T-helper 2 cell treated with Interferon-gamma antibody and Interleukin-4, amounts not matched to agents 100 ng/mL and 5 ng/mL, for 36 hours (primary cell): ENCODE results near the gene CYP20A1. TPM values are rescaled to one million over a fixed set of nuclear protein-coding genes. Genes with fewer than 3 reads are reported as not detected.
"Not testable (repeated sequence)": the region's sequence is repeated elsewhere in the genome, so short reads cannot be mapped to it uniquely, and the experiment has no call there.

Source experiments
- intact Hi-C: fragments of 100-400 bp; cut with micrococcal nuclease; formaldehyde crosslinking; loops from one replicate; pipeline ENCODE4 v1.15.1; 2023
- total RNA-seq: library from RNA; stranded (reverse); gene quantifications from 2 replicates; pipeline ENCODE4 v1.2.3, GENCODE V29; 2022

Gene CYP20A1, protein sequence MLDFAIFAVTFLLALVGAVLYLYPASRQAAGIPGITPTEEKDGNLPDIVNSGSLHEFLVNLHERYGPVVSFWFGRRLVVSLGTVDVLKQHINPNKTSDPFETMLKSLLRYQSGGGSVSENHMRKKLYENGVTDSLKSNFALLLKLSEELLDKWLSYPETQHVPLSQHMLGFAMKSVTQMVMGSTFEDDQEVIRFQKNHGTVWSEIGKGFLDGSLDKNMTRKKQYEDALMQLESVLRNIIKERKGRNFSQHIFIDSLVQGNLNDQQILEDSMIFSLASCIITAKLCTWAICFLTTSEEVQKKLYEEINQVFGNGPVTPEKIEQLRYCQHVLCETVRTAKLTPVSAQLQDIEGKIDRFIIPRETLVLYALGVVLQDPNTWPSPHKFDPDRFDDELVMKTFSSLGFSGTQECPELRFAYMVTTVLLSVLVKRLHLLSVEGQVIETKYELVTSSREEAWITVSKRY
- 23.7 and 25.1 TPM in 2 replicates for total RNA-seq

DNA sequence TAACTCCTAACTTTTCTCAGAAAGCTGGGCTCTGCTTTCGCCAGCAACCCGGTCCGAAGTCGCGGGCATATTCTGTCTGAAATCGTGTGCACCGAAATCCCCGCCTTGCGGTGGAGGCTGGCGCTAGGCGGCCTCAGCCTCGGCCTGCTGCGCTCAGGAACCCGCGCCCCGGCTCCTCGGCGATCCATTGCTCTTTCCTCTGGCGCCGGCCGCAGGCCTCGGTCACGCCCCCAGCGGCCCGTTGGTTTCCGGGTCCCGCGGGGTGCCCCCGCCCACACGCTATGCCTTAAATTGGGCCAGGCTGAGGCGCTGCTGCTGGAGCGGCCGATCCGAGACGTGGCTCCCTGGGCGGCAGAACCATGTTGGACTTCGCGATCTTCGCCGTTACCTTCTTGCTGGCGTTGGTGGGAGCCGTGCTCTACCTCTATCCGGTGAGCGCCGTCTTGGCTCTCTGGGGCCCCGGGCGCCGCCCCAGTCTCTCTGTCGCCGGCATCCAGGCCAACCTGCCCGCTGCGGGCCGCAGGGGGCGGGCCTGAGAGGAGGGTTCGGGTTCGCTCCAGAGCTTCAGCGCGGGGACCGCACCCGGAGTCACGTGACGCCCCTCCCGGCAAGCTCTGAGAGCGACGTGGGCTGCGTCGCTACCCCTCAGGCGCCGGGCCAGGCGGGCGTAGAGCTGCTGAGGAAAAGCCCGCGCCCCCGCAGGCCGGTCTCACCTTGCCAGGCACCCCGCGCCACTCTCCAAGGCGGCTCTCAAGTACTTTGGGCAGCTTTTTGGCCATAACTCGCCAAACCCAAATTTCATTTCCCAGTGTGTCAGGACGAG lies at the start of gene CYP20A1:
TSS of gene CYP20A1 (plus strand) at position 315 of the 823 bp plus-strand sequence. CDS start at position 360, 45 bp downstream.
- intact Hi-C loops: loop anchor here (1.0 to 10.0 kb wide), 11 partner anchors 89 to 1207 kb away; partner anchors contain the start of genes ABI2, BMPR2, CD28 and FAM117B

DNA sequence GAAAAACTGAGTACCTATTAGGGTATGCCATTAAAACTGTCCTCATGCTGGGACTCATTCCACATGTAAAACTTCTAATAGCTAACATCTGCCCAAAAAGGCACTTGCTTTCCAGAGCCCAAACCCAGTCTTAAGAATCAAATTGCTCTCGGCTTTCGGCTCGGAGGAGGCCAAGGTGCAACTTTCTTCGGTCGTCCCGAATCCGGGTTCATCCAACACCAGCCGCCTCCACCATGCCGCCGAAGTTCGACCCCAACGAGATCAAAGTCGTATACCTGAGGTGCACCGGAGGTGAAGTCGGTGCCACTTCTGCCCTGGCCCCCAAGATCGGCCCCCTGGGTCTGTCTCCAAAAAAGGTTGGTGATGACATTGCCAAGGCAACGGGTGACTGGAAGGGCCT lies 48.3 kb upstream of the CYP20A1 start:
- intact Hi-C loops: not testable (repeated sequence)

DNA sequence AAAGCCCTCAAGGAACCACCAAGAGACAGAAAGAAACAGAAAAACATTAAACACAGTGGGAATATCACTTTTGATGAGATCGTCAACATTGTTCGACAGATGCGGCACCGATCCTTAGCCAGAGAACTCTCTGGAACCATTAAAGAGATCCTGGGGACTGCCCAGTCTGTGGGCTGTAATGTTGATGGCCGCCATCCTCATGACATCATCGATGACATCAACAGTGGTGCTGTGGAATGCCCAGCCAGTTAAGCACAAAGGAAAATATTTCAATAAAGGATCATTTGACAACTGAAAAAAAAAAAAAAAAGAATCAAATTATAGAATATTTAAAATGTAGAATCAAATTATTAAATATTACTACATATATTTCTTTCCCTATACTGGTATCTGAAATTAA lies 47.8 kb upstream of the CYP20A1 start:
- intact Hi-C loops: not testable (repeated sequence)

DNA sequence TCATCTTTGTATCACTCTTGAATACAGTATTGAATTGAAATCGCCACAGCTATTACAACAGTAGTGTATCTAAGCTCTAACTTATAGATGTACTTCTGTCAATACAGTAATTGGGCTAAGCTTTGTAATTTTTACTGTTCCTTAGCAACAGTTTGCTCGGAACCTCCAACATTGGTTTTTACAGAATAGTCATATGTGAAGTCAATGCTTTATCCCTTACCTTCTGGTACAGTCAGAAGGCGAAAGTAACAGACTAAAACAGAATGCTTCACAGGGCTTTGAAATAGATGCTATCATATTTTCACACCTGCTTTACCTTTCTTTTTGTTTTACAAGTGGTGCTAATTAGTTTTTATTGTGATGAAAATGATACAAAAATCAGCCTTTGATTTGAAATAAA lies 46.9 kb upstream of the CYP20A1 start:
- intact Hi-C loops: no loop called here

DNA sequence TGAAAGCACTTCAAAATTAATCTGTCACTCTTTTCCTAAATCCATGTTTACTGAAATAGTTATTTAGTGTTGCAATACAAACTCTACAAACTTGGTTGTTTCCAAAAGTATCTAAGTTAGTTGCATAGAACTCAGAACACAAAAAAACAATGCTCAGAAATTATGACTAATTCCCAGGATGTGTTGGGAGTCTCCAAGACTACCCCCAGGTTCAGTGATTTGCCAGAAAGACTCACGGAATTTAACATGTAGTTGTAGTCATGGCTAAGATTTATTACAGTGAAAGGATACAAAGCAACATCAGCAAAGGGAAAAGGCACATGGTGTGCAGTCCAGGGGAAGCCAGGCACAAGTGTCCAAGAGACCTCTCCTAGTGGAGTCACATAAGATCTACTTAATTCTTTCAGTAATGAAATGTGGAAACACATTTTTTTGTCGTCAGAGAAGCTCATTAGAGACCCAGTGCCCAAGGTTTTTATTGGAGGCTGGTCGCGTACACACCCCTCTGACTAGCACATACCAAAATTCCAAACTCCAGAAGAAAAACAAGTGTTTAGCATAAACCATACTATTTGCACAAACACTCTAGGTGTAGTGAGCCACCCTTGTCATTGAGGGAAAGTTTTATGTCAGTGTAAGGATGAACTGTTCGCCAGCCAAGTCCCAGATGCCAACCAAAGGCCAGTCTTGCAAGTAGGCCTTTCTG lies 43.3 kb upstream of the CYP20A1 start:
- intact Hi-C loops: no loop called here

DNA sequence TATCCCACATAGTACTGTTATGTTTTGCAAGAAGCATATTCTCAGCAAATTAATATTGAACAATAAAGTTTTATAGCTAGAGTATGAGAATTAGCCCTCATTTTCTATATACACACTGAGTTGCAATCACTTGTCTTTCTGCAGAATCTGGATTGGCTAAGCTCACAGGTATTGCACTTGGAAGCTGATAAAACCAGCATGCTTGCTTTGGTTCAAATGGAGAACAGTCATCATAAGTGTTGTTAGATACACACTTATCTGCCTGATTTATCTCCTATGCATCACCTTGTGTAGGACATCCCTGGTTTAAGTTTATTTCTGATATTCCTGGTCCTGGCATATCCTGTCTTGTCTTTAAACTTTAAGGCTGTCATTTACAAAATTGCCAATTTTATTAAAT lies 38.0 kb upstream of the CYP20A1 start:
- intact Hi-C loops: no loop called here

DNA sequence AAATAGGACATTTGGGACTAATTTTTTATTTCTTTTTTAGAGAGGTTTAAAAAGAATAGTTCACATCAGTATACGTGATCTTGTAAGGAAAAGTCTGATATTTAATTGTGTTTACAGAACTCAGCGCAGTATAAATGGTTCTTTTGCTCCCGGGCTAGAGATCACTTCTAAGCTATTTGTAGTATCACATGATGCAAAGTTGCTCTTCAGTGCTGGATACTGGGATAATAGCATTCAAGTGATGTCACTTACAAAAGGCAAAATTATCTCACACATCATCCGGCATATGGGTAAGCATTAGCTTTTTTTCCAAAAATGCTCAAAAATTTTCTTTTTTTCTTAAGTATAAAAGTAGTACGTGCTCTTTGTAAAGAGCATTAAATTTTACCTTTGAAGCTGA lies 37.4 kb upstream of the CYP20A1 start:
- intact Hi-C loops: no loop called here

DNA sequence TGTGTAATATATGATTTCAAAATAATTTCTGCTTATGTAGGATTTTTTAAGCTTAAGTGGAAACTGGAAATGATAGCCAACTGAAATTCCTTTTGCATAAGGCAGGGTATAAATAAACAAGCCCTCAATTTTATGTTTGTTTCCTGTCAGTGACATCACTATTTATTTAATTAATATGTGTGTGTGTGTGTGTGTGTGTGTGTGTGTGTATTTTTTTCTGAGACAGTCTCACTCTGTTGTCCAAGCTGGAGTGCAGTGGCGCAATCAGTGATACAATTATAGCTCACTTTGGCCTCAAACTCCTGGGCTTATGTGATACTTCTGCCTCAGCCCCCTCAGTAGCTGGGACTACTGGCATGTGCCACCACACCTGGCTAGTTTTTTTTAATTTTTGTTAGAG lies 29.3 kb upstream of the CYP20A1 start:
- intact Hi-C loops: no loop called here

DNA sequence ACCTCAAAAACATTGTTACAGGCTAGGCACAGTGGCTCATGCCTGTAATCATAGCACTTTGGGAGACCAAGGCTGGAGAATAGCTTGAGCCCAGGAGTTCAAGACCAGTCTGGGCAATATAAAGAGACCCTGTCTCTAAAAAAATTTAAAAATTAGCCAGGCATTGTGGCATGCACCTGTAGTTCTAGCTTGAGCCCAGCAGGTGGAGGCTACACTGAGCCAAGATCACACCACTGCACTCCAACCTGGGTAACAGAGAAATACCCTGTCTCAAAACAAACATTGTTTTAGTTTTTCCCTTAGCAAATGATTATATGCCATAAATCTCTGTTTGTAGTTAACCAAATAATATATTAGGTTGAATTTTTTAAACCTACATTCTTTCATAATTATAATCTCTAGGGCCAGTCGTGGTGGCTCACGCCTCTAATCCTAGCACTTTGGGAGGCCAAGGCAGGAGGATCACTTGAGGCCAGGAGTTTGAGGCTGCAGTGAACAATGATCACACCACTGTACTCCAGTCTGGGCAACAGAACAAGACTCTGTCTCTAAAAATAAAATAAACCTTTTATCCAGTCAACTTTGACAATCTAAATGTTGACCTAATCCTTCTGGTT lies 13.3 kb upstream of the CYP20A1 start:
- intact Hi-C loops: loop anchor here (1.0 to 5.0 kb wide), 2 partner anchors 229 to 592 kb away; no protein-coding TSS in a partner anchor

DNA sequence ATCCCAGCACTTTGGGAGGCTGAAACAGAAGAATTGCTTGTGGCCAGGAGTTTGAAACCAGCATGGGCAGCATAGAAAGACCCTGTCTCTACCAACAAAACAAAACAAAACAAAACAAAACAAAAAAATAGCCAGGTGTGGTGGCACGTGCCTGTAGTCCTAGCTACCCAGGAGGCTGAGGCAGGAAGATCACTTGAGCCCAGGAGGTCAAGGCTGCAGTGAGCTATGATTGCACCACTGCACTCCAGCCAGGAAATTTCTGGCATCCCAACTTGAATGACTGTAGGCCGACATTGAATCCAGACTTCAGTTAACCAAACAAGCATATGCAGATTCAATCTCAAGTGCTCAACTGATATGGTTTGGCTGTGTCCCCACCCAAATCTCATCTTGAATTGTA lies 9.1 kb upstream of the CYP20A1 start:
- intact Hi-C loops: loop anchor here (5.0 to 10.0 kb wide), 2 partner anchors 588 to 655 kb away; no protein-coding TSS in a partner anchor

DNA sequence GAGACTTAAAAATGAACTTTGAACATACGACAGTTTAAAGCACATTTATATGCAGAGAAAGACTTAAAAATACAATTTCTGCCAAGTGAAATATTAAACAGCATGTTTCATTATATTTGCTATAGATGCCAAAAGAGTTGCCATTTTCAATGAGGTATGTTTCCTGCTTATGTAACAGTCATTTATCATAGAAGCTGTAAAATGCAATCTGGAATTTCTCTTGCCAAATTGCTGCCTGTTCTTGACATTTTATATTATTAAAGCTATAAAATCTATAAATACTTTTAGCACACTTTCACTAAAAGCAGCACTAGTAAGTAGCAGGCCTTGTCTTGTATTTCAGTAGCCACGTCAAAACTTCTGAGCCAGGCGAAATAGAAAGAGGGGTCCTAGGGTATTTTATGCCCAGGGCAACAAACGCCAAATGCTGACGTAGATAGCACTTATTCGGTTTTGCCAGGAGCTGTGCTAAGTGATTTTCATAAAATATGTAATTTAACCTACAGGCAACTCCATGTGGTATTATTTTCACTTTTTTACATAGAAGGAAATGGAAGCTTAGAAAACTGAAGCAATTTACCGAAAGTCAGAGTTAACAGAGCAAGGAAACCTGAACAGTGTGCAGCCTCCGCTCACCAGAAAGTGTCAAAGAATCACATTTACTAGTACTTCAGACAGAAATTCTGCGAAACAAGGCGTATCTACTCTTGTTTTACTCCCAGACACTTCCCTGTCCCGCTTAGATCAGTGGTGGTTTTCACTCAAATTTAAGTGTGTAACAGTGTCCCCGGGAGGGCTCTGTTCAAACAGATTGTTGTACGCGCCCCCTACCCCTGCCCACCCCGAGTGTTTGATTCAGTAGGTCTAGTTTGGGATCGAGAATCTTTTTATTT lies 1.2 kb upstream of the CYP20A1 start:
- intact Hi-C loops: loop anchor here (1.0 to 10.0 kb wide), 7 partner anchors 326 to 1205 kb away; partner anchors contain the start of genes BMPR2, CD28, FAM117B and FZD7

DNA sequence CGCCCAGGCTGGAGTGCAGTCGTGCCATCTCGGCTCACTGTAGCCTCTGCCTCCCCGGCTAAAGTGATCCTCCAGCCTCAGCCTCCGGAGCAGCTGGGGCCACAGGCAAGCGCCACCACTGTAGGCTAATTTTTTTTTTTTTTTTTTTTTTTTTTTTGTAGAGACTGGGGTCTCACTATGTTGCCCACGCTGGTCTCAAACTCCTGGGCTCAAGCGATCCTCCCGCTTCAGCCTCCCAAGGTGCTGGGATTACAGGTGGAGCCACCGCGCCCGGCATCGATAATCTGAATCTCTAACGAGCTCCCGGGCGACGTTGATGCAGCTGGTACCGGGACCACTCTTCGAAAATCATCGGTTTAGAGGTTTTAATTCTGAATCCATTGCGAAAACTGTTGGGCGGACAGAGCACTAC lies 520 bp upstream of the CYP20A1 start:
- intact Hi-C loops: loop anchor here (1.0 to 10.0 kb wide), 7 partner anchors 327 to 1206 kb away; partner anchors contain the start of genes BMPR2, CD28, FAM117B and FZD7

DNA sequence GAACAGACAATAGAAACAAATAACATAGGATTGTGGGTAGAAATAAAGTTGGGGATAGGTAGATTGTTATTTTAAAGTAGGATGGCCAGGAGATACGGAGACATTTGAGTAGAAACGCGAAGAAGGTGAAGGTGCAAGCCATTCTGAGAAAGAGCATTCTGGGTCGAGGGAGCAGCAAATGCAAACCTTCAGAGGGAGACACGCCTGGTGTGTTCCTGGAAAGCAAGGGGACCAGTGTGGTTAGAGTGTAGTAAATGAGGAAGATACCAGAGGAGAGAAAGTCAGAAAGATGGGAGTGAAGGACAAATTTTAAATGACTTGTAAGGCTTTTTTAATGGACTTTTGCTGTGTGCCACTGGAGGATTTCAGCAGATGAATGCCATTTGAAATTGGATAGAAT lies 1.7 kb downstream of the CYP20A1 start:
- intact Hi-C loops: no loop called here

DNA sequence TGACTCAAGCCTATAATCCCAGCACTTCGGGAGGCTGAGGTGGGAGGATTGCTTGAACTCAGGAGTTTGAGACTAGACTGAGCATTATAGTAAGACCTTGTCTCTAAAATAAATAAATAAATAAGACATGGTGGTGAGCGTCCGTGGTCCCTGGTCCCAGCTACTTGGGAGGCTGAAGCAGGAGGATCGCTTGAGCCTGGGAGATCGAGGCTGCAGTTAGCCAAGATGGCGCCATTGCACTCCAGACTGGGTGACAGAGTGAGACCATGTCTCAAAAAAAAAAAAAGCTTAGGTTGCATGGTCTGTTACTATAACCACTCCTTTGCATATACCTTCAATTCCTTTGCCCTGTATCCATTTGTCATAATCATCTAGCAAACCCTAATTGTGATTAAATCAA lies 3.7 kb downstream of the CYP20A1 start:
- intact Hi-C loops: no loop called here

DNA sequence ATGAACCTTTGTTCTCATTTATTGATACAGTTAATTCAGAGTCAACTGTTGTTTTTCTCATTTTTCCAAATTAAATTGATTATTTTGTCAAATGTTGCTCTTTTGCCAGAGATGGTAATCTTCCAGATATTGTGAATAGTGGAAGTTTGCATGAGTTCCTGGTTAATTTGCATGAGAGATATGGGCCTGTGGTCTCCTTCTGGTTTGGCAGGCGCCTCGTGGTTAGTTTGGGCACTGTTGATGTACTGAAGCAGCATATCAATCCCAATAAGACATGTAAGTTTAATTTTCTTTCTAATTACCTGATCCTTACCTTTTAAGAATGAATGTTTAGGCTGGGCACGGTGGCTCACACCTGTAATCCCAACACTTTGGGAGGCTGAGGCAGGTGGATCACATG lies 7.8 kb downstream of the CYP20A1 start:
- intact Hi-C loops: no loop called here

DNA sequence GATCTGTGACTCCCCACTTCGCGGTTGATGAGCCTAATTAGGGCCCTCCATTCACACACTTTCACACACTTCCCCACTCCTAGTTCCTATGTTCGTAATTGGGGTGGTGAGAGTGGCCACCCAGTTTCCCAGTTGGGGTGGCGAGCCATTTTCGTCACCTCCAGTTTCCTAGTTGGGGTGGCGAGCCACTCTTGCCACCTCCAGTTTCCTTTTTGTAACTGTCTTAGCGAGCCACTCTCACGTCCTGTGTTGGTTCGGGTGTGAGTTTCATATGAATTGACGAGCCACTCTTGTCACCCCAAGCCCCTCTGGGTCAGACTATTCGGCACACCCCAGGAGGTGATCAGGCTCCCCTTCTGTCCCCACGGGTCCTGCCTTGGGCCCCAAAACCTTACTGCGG lies 14.0 kb downstream of the CYP20A1 start:
- intact Hi-C loops: no loop called here

DNA sequence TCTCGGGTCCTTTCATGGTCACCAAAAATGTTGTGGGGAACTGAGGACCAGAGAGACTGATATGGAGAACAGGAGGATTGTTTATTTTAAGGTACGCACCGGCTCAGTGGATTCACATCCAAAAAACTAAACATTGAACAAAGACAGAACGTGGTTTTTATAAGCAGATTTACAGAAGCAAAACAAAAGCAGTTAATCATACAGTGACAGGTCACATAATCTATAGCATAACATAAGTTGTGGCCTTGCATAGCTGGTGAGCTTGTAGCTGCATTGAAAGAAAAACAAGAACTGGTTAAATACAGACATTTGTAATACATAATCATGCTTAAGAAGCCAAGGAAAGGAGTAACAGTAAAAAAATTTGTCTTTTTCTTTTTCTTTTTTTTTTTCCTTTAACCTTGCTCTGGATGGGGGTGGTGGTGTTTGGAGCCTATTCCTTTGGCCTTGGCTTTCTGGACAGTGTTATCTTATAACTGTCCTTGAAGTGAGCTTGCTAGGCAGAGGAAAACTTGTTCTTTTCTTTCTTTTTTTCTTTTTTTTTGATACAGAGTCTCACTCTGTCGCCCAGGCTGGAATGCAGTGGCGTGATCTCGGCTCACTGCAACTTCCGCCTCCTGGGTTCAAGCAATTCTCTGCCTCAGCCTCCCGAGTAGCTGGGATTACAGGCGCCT lies 14.7 kb downstream of the CYP20A1 start:
- intact Hi-C loops: not testable (repeated sequence)

DNA sequence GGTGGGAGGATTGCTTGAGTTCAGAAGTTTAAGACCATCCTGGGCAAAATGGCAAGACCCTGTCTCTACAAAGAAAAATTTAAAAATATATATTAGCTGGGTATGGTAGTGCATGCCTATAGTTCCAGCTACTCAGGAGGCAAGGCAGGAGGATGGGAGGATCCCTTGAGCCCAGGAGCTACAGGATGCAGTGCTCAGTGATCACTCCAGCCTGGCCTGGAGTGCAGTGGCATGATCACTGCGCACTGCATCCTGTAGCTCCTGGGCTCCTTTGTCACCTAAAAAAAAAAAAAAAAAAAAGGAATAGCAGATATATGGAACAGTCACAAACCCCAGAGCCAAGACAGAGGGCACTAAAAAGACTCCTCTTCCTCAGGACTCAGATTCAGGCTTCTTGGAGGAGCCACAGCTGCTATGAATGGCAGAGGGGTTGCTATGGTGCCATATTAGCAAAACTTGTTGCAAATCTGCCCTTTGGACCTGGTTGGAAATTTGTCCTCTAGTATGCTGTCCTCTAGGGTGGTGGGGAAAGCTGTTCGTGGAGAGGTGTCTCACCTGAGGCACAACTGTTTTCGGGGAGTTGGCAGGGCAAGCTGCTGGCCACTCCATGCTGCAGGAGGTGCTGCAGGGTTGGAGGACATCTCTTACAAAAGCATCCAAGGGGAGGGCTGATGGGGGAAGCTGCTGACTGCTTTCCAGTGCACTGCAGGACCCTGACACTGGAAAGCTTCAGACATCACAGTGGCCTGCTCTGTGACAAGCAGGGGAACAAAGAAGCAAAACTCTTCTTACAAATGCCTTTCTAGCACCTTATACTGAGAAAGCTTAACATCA lies 22.7 kb downstream of the CYP20A1 start:
- intact Hi-C loops: no loop called here
